Liver (tissue), 3 donors: Measurements from ENCODE around the gene PC.

Experiments
- EGR1 ChIP-seq, 2 donors: IDR thresholded peaks; 2 replicates each; pipeline ENCODE4 v1.6.1; 2016 to 2018; ENCODE audit warnings: antibody characterized with exemption in 2 of 2, low read depth in 2 of 2
- GABPA ChIP-seq, 2 donors: IDR thresholded peaks in 1 of 2; conservative IDR thresholded peaks in 1 of 2; 2 replicates each; pipeline ENCODE4 v1.6.1; 2016; ENCODE audit warnings: antibody characterized with exemption in 2 of 2, mild to moderate bottlenecking in 1 of 2, moderate library complexity in 1 of 2
- HNF4G ChIP-seq: IDR thresholded peaks from 2 replicates; pipeline ENCODE4 v1.6.1; 2016; ENCODE audit warnings: antibody characterized with exemption
- JUND ChIP-seq, 2 donors: IDR thresholded peaks; 2 replicates each; pipeline ENCODE4 v1.6.1; 2016; ENCODE audit warnings: antibody characterized with exemption in 2 of 2
- RAD21 ChIP-seq, 2 donors: IDR thresholded peaks; 2 replicates each; pipeline ENCODE4 v1.6.1; 2016; ENCODE audit warnings: antibody characterized with exemption in 2 of 2, mild to moderate bottlenecking in 2 of 2
- RXRA ChIP-seq, 2 donors: IDR thresholded peaks; 2 replicates each; pipeline ENCODE4 v1.6.1; 2017 to 2018; ENCODE audit warnings: antibody characterized with exemption in 2 of 2, mild to moderate bottlenecking in 1 of 2
- SP1 ChIP-seq: IDR thresholded peaks from 2 replicates; pipeline ENCODE4 v1.6.1; 2018; ENCODE audit warnings: antibody characterized with exemption, mild to moderate bottlenecking
- TAF1 ChIP-seq: conservative IDR thresholded peaks from 2 replicates; pipeline ENCODE4 v1.6.1; 2016; ENCODE audit warnings: antibody characterized with exemption, mild to moderate bottlenecking
- YY1 ChIP-seq: IDR thresholded peaks from 2 replicates; pipeline ENCODE4 v1.6.1; 2016; ENCODE audit warnings: antibody characterized with exemption, mild to moderate bottlenecking
- TF ChIP-seq, protein P1 (sequence below): fragments of 150-350 bp; IDR thresholded peaks from 2 replicates; pipeline ENCODE4 v1.5.1; 2017; ENCODE audit warnings: improper control_type of control experiment, low read depth, low read length; ENCODE audit not compliant: missing input control
- TF ChIP-seq, protein P2 (sequence below): IDR thresholded peaks from 2 replicates; pipeline ENCODE4 v1.6.1; 2016; ENCODE audit warnings: antibody characterized with exemption, mild to moderate bottlenecking
- TF ChIP-seq, protein P3 (sequence below): IDR thresholded peaks from 2 replicates; pipeline ENCODE4 v1.6.1; 2016; ENCODE audit warnings: antibody characterized with exemption
- TF ChIP-seq, protein P4 (sequence below): IDR thresholded peaks from 2 replicates; pipeline ENCODE4 v1.6.1; 2016; ENCODE audit warnings: antibody characterized with exemption
- TF ChIP-seq, protein P5 (sequence below): IDR thresholded peaks from 2 replicates; pipeline ENCODE4 v1.6.1; 2016; ENCODE audit warnings: antibody characterized with exemption
- donor health status: healthy.
- donor health status: healthy.

DNA sequence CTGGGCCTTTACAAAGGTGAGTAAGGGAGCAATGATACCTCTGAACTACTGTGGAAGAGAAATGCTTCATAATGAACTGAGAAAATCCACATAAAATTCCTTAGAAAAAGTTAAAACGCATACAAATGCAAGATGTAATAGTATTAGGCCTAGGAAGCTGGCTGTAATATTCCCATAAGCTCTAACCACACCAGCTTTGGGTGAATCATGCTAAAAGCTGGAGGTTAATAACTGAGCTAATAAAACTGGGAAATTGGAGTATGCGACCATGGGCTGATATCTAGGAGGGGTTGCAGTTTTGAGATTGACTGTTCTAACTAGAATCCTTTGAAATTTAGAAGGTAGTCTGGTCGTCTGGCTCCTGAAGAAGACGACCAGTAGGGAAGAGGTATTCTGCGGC, 143.5 kb downstream of the PC start:
- TF ChIP-seq SP1 (no peak), GABPA (IDR thresholded peaks at IDR 0.05 in 1 of 2, conservative IDR thresholded peaks at IDR 0.05 in 1 of 2) (no peak), TAF1 (no peak), HNF4G (no peak), EGR1 (IDR thresholded peaks at IDR 0.05; ENCODE audit: low read depth in 2 of 2) (no peak), YY1 (no peak), JUND (IDR thresholded peaks at IDR 0.05) (no peak), RXRA (IDR thresholded peaks at IDR 0.05) (no peak), RAD21 (IDR thresholded peaks at IDR 0.05) (no peak)
- TF ChIP-seq, protein P1, sequence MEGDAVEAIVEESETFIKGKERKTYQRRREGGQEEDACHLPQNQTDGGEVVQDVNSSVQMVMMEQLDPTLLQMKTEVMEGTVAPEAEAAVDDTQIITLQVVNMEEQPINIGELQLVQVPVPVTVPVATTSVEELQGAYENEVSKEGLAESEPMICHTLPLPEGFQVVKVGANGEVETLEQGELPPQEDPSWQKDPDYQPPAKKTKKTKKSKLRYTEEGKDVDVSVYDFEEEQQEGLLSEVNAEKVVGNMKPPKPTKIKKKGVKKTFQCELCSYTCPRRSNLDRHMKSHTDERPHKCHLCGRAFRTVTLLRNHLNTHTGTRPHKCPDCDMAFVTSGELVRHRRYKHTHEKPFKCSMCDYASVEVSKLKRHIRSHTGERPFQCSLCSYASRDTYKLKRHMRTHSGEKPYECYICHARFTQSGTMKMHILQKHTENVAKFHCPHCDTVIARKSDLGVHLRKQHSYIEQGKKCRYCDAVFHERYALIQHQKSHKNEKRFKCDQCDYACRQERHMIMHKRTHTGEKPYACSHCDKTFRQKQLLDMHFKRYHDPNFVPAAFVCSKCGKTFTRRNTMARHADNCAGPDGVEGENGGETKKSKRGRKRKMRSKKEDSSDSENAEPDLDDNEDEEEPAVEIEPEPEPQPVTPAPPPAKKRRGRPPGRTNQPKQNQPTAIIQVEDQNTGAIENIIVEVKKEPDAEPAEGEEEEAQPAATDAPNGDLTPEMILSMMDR = no peak
- TF ChIP-seq, protein P2, sequence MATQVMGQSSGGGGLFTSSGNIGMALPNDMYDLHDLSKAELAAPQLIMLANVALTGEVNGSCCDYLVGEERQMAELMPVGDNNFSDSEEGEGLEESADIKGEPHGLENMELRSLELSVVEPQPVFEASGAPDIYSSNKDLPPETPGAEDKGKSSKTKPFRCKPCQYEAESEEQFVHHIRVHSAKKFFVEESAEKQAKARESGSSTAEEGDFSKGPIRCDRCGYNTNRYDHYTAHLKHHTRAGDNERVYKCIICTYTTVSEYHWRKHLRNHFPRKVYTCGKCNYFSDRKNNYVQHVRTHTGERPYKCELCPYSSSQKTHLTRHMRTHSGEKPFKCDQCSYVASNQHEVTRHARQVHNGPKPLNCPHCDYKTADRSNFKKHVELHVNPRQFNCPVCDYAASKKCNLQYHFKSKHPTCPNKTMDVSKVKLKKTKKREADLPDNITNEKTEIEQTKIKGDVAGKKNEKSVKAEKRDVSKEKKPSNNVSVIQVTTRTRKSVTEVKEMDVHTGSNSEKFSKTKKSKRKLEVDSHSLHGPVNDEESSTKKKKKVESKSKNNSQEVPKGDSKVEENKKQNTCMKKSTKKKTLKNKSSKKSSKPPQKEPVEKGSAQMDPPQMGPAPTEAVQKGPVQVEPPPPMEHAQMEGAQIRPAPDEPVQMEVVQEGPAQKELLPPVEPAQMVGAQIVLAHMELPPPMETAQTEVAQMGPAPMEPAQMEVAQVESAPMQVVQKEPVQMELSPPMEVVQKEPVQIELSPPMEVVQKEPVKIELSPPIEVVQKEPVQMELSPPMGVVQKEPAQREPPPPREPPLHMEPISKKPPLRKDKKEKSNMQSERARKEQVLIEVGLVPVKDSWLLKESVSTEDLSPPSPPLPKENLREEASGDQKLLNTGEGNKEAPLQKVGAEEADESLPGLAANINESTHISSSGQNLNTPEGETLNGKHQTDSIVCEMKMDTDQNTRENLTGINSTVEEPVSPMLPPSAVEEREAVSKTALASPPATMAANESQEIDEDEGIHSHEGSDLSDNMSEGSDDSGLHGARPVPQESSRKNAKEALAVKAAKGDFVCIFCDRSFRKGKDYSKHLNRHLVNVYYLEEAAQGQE = no peak
- TF ChIP-seq, protein P3, sequence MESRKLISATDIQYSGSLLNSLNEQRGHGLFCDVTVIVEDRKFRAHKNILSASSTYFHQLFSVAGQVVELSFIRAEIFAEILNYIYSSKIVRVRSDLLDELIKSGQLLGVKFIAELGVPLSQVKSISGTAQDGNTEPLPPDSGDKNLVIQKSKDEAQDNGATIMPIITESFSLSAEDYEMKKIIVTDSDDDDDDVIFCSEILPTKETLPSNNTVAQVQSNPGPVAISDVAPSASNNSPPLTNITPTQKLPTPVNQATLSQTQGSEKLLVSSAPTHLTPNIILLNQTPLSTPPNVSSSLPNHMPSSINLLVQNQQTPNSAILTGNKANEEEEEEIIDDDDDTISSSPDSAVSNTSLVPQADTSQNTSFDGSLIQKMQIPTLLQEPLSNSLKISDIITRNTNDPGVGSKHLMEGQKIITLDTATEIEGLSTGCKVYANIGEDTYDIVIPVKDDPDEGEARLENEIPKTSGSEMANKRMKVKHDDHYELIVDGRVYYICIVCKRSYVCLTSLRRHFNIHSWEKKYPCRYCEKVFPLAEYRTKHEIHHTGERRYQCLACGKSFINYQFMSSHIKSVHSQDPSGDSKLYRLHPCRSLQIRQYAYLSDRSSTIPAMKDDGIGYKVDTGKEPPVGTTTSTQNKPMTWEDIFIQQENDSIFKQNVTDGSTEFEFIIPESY = no peak
- TF ChIP-seq, protein P4, sequence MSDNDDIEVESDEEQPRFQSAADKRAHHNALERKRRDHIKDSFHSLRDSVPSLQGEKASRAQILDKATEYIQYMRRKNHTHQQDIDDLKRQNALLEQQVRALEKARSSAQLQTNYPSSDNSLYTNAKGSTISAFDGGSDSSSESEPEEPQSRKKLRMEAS = no peak
- TF ChIP-seq, protein P5, sequence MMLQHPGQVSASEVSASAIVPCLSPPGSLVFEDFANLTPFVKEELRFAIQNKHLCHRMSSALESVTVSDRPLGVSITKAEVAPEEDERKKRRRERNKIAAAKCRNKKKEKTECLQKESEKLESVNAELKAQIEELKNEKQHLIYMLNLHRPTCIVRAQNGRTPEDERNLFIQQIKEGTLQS = no peak
